PFSK-1 (cell line): ENCODE results near the gene HPGD.

Experiments used
- FOXP2 ChIP-seq: optimal IDR thresholded peaks from 2 replicates; pipeline ENCODE3; 2011; ENCODE audit warnings: borderline replicate concordance, control low read depth, inconsistent platforms; ENCODE audit not compliant: insufficient read depth; ENCODE audit errors: extremely low read length, extremely low read depth
- POLR2AphosphoS5 ChIP-seq: IDR thresholded peaks from 2 replicates; pipeline ENCODE4 v1.6.1; 2012; ENCODE audit warnings: low read depth, mild to moderate bottlenecking, control low read depth, low read length, moderate library complexity
- REST ChIP-seq, 2 experiments: IDR thresholded peaks; 2 replicates each; pipeline versions ENCODE4 v1.6.1 to v1.8.0; 2011 to 2012; ENCODE audit warnings: low read depth in 2 of 2, low read length in 2 of 2, control low read depth in 1 of 2, inconsistent platforms in 1 of 2, mild to moderate bottlenecking in 1 of 2, moderate library complexity in 1 of 2; ENCODE audit not compliant: insufficient read depth in 1 of 2
- SIN3A ChIP-seq: IDR thresholded peaks from 2 replicates; pipeline ENCODE4 v1.6.1; 2012; ENCODE audit warnings: mild to moderate bottlenecking, low read length, moderate library complexity, borderline replicate concordance; ENCODE audit not compliant: insufficient read depth
- TAF1 ChIP-seq: IDR thresholded peaks from 2 replicates; pipeline ENCODE4 v1.6.1; 2012; ENCODE audit warnings: low read length, control low read depth, borderline replicate concordance; ENCODE audit not compliant: insufficient read depth

Gene HPGD

GRCh38 chr4:174555789-174556630 lies 33.7 kb upstream of the HPGD start:
- TF ChIP-seq TAF1 (no peak), REST (IDR thresholded peaks at IDR 0.05; ENCODE audit: insufficient read depth in 1 of 2, low read depth in 2 of 2, low read length in 2 of 2) (no peak), POLR2AphosphoS5 (no peak), FOXP2 (no peak), SIN3A (no peak)

DNA sequence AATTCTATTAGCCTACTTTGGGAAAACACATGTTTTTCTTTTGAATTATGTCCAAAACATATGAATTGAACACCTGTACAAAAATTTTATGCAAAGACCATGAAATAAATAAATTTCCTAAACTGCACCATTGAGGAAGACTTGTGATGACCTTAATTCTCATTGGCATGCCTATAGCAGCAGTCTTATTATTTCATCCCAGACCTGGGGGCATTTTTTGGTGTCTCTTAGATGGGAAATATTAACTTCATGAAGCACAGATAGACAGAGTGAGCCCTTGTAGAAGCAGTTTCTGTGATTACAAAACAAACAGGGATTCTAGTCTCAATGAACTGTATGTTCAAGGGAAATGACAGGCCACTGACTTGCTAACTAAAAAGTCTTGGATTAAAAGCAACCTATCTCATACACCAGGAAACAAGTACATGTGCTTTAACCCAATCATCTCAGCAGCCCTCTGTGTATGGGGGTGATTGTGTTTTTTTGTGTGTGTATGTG lies 32.0 kb upstream of the HPGD start:
- TF ChIP-seq SIN3A = no peak
- no peak for TF ChIP-seq REST (IDR thresholded peaks at IDR 0.05; ENCODE audit: insufficient read depth in 1 of 2, low read depth in 2 of 2, low read length in 2 of 2)
- no peak for TF ChIP-seq TAF1
- TF ChIP-seq POLR2AphosphoS5 = no peak
- no peak for TF ChIP-seq FOXP2

DNA sequence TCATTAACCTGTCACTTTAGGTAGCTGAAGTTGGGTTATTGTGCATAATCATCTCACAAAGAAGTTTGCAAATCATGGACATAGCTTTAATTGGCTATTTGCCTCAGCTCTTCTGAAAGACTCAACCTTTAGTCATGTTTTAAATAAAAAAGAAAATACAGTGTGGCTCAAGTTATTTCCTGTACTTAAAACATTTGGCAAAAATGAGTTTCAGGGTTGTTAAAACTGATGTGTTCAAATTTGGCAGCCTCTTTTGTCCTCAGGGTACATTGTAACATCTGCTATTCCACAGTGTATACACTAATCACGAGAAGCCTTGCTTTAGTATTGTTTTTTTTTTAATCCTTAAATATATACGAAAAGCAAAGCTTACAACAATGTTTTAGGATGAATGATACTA lies 31.5 kb upstream of the HPGD start:
- TF ChIP-seq SIN3A = no peak
- TF ChIP-seq REST (IDR thresholded peaks at IDR 0.05; ENCODE audit: insufficient read depth in 1 of 2, low read depth in 2 of 2, low read length in 2 of 2) = no peak
- TF ChIP-seq POLR2AphosphoS5 = no peak
- TF ChIP-seq FOXP2 = no peak
- no peak for TF ChIP-seq TAF1

GRCh38 chr4:174553031-174553430 lies 30.7 kb upstream of the HPGD start:
- TF ChIP-seq POLR2AphosphoS5 (no peak), REST (IDR thresholded peaks at IDR 0.05; ENCODE audit: insufficient read depth in 1 of 2, low read depth in 2 of 2, low read length in 2 of 2) (no peak), FOXP2 (no peak), SIN3A (no peak), TAF1 (no peak)
